ENCODE data around the gene DUSP9.

- TF ChIP-seq POLR2A (IDR thresholded peaks at IDR 0.05; ENCODE audit: low read depth, low read length) (no peak), SPI1 (IDR thresholded peaks at IDR 0.05; ENCODE audit: low read depth, low read length) (no peak), POLR2AphosphoS5 (IDR thresholded peaks at IDR 0.05; ENCODE audit: low read depth, low read length) (no peak), TAF1 (IDR thresholded peaks at IDR 0.05; ENCODE audit: low read depth, low read length) (no peak)
These were observed 19.3 kb upstream of the DUSP9 start for GRCh38 chrX:153627675-153628111.
